OCI-LY3 (cell line): ENCODE results near the gene TLR7.

Experiments
- CTCF ChIP-seq: fragments of 200-600, 300-600 bp; sonication (generic); IDR thresholded peaks from 2 replicates; pipeline ENCODE4 v1.5.1; 2014; ENCODE audit warnings: antibody characterized with exemption, low read length, low read depth
- EZH2phosphoT487 ChIP-seq: fragments of 200-600 bp; shearing (Covaris generic); IDR thresholded peaks from 2 replicates; pipeline ENCODE4 v1.6.1; 2018; ENCODE audit warnings: antibody characterized with exemption, mixed run types, low read depth

- no peak for TF ChIP-seq CTCF
- no peak for TF ChIP-seq EZH2phosphoT487
These were observed 49.3 kb upstream of the TLR7 start for GRCh38 chrX:12817528-12817927.
